ENCODE measurements around the gene CELF5.

DNA sequence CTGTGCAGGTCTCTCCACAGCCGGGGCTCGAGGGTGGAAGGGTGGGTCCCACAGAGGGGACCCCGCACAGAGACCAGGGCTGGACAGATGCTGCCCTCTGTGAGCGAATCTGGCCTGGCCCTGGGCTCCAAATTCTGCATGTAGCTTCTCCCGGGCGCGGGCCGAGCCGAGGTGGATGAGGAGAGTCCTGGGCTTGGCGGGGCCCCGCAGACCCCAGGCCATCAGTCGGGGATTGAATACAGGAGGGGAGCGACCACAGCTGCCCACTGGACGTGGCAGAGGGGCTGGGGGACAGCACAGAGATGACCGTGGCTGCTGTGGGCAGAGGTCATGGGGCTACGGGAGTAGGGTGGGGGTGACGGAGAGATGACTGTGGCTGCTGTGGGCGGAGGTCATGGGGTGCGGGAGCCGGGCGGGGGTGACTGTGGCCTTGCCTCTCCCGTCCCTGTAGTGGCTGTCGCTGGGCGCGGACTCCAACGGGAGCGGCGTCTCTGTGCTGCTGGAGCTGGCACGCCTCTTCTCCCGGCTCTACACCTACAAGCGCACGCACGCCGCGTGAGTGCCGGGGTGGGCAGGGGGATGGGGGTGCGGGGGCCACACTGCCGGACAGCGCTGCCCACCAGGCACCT is 23.3 kb upstream of the CELF5 start:
- TF ChIP-seq, protein P1, sequence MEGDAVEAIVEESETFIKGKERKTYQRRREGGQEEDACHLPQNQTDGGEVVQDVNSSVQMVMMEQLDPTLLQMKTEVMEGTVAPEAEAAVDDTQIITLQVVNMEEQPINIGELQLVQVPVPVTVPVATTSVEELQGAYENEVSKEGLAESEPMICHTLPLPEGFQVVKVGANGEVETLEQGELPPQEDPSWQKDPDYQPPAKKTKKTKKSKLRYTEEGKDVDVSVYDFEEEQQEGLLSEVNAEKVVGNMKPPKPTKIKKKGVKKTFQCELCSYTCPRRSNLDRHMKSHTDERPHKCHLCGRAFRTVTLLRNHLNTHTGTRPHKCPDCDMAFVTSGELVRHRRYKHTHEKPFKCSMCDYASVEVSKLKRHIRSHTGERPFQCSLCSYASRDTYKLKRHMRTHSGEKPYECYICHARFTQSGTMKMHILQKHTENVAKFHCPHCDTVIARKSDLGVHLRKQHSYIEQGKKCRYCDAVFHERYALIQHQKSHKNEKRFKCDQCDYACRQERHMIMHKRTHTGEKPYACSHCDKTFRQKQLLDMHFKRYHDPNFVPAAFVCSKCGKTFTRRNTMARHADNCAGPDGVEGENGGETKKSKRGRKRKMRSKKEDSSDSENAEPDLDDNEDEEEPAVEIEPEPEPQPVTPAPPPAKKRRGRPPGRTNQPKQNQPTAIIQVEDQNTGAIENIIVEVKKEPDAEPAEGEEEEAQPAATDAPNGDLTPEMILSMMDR (IDR thresholded peaks at IDR 0.05), result no peak
- TF ChIP-seq POLR2A (IDR thresholded peaks at IDR 0.05), result no peak
